Stimulated activated CD4-positive, alpha-beta T cell treated with anti-CD3 and anti-CD28 coated beads, TNF-alpha, amount 100 ng/mL, for 1 hour (primary cell): ENCODE results near the gene QKI.

Experiments used
- DNase-seq, 3 donors: peaks; one replicate each; pipeline ENCODE4 v3.0.0-alpha.2; 2020; ENCODE audit warnings: low read depth in 3 of 3, low spot score in 1 of 3

The QKI gene

DNA sequence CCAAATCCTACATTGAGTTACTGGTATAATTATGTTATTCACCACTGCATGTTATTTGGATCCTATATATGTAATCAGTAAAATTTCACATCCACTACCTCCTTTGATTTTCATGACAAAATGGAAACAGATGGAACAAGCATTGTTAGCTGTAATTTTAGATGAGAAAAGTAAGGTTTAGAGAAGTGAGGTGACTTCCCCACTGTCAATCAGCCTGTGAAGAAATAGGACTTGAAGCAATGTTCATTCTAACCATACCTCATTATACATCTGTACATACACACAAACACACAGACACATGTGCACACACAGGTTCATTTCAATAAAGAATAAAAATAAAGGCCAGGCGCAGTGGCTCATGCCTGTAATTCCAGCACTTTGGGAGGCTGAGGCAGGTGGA, 23.7 kb upstream of the QKI start:
- DNase-seq: no peak

DNA sequence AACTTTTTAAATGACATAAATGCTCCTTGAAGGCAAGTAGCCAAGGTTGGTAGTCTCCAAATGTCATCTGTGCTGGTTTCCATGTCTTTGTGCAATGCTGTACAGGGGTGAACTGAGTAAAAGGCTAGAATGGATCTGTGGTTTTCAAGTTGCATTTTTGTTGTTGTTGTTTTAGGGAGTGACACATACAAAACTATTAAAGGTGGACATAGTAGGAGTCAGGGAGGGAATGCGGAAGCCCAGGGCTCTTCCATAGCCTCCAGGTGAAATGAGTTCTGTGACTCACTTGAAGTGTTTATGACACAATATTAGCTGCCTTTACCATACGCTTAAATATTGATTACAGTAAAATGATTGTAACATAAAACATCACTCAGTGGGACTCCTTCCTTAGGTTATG, 22.5 kb upstream of the QKI start:
- DNase-seq: no peak

DNA sequence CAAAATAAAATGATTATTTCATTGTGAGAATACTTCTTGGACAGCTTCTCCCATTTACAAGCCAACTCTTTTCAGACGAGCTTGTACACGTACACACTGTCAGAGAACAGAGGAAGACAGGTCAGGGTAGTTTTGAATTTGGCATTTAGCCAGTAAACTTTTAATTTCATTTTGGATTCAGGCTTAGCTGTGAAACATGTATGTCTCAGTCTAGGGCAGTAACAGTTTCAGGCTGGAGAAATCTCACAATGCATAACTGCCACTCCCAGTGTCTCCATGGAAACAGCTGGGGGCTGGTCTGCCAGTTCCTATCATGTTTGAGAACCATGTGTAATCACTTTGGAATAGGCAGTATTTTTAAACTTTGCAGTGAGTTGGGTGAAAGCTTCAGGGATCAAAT, 22.0 kb upstream of the QKI start:
- no peak for DNase-seq

DNA sequence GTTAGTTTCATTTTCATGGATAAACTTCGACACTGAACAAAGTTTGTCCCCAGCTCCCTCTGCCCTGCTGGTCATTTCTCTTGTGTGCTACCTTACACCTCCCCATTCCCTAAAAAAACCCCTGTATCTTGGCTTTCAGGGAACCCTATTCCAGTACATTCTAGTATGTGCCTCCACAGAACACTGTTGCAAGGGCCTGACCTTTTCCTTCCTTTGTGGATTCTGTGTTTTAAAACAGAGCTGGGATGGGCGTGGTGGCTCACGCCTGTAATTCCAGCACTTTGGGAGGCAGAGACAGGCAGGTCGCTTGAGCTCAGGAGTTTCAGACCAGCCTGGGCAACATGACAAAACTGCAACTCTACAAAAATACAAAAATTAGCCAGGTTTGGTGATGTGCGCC, 20.6 kb upstream of the QKI start:
- no peak for DNase-seq

DNA sequence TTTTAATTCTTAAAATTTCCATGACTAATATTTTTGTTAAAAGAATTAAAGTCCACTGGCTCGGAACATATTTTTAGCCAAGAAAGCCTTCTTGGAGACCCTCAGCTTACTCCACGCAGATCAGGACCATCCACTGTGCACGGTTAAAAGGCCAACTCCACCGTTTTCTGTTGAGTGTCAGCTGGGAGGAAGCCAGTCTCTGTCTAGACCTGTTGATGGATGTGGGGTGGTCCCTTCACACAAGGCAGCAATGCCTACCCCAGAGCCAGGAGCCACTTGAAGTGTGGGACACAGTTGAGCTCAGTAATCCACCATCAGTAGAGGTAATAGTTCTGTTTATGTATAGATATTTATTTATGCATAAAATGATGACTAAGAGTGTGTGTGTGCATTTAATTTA, 19.9 kb upstream of the QKI start:
- no peak for DNase-seq

DNA sequence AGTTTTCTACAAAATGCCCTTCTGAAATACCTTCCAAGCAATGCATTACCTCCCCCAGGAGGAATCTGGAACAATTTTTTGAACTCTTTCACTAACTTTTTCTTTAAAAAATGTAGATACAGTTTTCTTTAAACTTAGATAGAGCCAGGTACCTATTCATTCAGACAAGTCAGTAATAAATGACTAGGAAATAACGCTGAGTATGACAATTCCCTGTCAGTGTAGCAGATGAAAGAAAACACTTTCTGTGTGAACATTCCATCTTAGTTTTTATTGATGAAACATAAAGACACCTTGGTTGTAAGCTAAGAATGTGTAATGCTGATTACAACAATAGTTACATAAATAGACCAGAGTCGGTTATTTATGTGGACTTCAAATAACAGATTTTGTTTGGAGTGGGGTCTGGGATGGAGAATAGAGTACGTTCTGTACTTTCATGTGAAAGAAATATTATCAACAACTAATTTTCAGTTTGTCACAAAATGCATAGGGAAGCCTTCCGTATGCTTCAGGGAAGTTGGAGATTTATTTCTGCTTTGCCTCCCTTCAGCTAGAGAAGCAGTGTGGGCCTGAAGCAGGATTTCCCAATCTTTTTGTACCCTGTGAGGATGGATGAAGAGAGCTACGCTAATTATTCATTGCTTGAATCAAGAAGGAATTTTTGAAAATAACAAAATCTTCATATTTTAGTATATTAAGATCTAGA, 19.2 kb upstream of the QKI start:
- DNase-seq: no peak

DNA sequence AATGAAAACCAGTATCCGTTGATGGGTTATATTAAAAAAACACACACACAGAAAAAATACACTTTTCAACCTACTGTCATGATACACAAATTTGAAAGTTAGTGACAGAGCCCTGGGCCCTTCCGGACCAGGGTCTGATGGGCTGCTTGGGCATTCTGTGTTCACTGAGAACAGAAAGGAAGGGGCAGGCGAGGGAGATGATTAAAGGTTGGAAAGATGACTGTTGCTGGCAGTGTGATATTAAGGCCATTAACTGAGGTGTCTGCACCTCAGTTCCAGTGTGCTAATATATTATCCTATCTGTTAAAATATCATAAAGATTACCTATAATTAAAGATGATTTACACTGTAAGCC, 18.7 kb upstream of the QKI start:
- no peak for DNase-seq

DNA sequence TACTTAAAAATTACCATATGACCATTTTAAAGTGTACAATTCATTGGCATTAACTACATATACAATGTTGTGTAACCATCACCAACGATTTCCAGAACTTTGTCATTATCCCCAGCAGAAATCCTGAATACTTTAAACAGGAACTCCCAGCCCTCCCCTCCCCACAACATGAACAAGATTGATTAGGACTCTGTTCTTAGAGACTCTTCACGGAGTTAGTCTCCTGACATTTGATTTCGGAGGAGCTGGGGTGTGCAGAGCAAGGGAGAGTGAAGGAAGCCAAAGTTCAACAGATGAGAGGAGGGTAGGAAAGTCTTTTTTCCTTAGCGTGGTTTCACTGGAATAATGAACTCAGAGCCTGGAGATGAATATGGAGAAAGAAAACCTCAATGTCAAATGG, 17.2 kb upstream of the QKI start:
- no peak for DNase-seq

DNA sequence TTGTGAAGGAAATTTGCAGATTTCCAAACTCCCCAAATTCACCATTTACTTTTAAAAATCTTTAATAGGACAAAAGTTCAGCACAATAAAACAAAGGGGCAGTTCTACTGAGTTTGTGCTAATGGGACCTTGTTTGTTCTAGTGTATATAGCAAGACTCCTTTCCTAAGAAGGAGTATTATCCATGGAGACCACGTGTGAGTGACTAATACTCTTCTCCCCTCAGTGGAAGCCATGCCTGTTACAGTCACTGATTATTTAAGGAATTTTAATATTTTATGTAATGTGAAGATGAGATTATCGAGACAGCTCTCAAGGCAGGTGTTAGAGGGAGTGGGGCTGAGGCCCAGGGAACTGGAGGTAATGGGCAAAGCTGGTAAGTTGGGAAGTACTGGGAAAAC, 16.4 kb upstream of the QKI start:
- no peak for DNase-seq

DNA sequence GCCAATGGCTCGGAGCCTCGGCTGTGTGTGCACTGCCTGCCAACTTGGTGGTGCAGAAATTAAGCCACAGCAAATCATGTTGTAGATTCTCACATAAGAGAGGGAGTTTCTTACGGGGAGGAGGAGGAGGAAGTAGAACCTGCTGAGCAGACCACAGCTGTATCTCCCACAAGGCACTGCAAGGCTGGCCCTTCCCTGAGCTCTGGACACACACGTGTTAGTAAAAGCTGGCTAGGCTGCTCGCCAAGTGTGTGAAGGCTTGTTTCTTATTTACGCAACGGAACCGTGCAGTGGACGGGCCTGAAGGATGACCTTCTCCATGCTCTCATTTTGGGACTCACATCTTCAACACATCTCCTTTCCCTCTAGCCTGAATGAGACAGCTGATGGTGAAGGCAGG, 15.7 kb upstream of the QKI start:
- DNase-seq: no peak

DNA sequence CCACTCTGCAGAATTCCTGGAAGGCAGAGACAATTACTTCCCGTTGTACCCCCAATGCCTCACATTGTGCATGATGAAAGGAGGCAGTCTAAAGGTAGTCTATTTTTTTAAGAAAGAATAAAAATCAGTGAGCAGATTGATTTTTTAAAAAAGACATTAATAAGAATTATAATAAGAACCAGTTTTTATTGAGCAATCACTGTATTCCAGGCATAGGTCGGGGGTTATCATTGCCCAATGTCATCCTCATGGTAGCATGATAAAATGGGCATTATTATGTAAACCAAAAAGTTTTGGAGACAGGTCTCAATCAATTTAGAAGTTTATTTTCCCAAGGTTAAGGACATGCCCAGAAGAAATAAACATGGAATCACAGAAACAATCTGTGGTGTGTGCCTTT, 14.0 kb upstream of the QKI start:
- no peak for DNase-seq

DNA sequence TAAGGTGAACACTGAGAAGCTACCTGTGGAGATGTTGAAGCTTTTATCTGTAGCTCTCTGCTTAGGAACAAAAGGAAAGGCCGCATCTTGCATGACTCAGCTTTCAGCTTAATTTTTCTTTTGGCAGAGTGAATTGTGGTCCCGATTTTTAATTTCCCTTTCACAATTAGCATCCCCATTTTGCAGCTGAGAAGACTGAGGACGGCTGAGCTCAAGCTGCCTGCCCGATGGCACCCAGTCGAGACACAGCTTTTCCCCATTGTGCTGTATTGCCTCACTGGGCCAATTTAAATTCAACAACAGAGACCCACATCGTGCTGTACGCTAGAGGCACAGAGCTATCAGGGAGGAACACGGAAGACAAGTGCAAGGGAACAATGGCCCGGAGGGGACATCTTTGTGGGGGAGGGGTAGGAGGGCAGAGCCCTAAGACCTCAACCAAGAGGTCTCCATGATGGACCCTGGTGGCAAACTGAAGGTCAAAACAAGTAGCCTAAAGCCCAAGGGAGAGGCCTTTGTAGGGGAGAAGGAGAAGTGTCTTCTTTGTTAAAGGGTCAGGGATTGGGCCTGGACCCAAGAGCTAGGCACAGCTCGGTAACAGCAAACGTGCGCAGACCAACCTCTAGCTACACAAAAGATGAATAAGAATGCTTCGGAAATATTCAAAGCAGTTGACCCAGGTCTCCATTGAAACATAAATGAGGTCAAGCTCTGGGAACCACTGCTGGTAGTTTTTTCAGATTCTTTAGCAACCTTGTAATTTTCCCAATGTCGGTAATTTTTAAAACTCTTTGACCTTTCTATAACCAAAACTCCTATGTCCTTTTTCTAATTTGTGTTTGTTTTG, 13.3 kb upstream of the QKI start:
- DNase-seq: no peak

DNA sequence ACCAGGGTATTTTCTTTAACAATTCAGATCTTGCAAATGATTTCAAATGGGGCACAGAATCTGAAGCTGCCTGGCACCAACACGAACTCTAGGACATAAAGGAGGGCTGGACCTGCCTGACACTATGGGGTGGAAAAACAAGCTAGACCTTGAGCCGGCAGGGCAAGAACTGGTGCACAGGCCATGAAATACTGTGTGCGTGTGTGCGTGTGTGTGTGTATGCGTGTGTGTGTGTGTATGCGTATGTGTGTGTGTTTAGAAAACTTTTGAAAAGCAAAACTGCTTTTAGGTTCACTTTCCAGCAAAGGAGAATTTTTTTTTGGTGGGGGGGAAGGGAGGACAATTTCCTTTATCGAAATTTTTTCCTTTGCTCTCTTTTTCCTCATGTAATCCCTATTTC, 11.9 kb upstream of the QKI start:
- DNase-seq: no peak

DNA sequence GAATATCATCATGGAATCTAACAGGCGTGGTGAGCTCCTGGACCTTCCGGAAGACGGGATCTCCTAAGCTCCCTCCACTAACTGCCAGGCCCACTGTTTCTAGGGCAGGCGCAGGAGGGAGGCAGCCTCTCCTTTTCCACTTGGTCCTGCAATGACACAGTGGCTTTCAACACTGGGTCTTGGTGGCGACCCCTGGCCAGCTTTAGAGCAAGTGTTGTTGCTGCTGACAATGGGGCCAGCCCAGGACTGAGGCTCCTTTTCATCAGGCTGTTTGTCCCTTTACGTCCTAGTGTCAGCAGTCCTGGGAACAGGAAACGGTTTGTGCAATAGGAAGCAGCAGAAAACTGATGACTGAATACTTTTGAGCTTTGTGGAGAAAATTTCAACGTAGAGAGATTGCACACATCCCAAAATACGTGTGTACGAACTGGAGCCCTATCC, 9.7 kb upstream of the QKI start:
- DNase-seq: no peak

DNA sequence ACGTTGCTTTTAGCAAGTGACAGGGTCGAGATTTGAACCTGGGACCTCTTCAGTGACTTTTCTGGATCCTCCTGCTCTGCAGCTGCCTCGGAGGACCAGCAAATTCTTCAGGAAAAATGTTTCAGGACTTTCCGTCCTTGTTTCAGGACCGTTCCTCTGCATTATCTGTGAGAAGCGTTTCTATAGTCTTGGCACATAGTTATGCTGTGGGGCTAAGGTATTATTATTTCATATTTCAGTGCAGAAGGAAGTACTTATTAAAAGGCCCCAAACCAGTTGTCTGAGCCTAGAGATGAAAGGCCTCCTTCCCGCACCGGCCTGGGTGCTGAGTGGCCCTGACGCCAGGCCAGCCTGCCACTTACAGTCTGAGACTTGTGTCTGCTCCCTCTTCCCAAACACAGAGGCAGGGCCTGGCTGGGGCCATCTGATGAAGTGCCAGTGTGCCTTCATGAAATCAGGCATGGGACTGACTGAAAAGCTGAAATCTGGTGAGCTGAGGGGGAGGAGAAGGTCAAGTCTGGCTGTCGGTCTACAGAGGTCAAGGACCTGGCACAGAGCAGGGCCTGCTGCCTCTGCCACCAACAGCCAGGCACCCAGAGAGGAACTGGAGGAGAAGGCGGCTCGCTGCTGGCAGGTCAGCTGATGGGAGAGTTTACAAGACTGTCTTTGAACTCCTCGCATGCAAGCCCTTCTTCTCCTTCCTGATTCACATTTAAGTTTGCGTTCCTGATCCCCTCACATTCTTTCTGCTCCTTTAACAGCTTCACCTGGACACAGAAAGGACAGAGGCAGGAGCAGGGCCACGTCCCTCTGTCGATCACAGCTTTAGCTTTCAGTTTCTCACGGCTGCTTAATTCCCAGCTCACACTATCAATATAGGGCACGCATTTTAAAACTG, 8.9 kb upstream of the QKI start:
- no peak for DNase-seq

DNA sequence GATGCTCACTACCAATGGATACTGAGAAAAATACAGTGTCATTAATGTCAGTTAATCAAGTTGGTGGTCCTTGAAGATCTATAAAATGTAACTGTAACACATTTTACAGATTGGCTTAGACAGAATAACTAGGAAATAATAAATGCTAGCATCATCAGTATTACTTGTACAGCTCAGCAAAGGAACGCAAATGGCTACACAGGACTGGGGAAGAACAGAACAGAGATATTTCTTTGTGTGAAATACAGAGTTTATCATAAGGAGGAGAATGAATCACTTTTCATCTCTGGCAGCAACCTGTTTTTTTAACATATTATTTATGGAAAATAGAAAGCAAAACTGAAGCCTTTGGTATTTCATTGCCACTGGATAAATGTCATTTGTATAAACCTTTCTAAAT, 8.2 kb upstream of the QKI start:
- no peak for DNase-seq

DNA sequence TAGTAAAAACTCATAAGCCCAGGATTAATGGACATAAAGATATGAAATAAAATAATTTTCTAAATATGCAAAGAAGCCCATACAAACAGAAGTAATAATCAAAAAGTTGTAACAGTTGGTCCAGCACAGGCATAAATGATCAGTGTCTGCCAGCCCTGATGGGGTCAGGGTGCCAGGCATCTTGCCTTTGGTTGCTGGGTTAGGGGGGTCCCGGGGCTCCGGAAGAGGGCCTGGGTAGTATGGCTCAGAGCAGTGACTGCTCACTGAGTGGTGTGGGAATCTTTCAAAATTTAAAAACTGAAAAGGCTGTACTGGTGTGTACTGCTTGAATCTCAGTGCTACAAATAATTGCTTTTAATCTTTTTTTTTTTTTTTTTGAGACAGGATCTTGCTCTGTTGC, 7.7 kb upstream of the QKI start:
- DNase-seq: no peak

DNA sequence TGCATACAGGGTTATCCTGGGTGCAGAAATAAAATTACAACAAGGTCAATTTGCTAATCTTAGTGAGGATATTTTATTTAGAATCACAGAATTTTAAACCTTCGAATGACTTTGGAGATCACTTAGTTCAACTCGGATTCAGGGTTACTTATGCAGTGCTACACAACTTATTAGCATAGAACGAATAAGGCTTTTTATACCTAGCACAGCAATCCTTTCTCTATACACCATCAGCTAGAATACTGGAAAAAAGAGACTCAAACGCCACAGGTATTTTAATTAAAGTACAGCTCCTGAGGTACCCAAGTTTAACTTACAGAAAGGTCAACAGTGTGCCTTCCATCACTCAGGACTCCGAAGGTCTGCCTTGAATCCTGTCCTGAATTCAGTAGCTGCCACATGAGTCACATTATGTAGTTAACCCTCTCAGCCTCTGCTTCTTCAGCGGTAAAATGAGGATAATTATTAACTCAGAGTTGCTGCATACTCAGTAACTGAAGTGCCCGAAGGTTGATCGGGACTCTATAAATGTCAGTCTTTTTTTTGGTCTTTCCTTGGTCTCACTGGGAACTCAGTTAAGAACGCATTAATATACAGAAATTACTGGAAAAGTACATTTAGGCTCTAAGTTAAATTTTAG, 6.0 kb upstream of the QKI start:
- DNase-seq: no peak

DNA sequence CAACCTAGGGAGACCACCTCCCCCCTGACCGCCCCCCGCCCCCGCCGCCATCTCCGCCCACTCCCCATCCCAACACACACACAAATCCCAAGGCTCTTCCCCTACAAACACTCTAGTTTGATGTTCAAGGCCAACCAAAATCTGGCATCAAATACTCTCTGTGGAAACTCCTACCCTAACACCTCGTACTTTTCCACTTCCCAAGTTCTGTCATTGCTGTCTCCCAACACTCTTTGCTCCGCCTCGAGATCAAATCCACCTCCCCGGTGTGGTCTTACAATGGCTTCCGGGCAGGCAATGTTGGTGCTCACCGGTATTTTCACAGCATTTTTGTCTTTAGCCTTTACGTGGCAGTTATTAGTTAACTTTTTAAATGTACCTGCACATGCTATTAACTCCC, 4.8 kb upstream of the QKI start:
- DNase-seq: no peak

DNA sequence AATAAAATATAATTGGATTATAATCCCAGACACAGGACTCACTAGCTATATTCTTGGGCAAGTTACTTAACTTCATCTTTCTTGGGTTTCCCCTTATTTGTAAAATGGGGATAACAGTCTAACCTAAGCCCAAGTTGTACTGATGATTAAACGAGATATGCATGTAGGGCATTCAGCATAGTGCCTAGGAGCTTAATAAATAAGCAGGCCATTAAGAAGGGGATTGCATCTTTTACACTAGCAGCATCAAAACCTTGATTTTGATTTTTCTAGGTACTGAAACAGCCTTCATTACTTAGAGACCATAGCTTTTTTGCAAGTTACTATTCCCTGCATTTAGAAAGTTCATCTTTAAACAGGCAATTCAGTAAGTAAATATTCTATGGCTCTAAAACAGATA, 2.2 kb upstream of the QKI start:
- DNase-seq: no peak

DNA sequence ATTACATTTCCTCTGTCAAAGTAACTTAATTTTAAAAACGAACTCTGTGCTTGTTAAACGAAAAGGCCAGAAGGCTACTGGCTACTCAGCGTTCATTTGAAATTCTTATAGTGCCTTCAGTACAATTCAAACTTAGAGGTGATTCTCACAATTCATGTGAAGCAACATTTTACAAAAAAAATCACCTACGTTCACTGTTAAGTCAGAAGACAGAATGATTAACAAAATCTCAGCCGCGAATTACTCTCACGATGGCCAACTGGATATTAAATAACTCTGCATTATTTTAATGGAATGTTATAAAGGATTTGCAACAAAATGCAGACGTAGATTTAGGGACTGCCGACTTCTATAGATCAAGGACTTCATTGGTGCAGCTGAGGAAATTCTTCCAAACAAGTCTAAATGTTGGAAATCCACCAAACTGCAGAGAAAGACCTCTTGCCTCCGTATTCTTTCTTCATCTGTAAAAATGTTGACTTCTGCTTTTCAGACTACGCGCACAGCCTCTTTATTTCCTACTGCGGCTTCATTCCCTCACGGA, 1.6 kb upstream of the QKI start:
- DNase-seq: no peak
